IMR-90 (cell line): ENCODE results near the gene ZFR.

Source experiments
- MAFK ChIP-seq: IDR thresholded peaks from 2 replicates; pipeline ENCODE4 v1.6.1; 2012; ENCODE audit warnings: low read depth, low read length, improper control_type of control experiment
- MXI1 ChIP-seq: IDR thresholded peaks from 2 replicates; pipeline ENCODE4 v1.6.1; 2012; ENCODE audit warnings: low read depth, mild to moderate bottlenecking, low read length, moderate library complexity, borderline replicate concordance
- POLR2A ChIP-seq: IDR thresholded peaks from 2 replicates; pipeline ENCODE4 v1.6.1; 2012; ENCODE audit warnings: mild to moderate bottlenecking, low read depth, low read length
- RFX5 ChIP-seq: IDR thresholded peaks from 2 replicates; pipeline ENCODE4 v1.8.0; 2012; ENCODE audit warnings: low read depth, mild to moderate bottlenecking, low read length, moderate library complexity
- TF ChIP-seq, protein P1 (sequence below): conservative IDR thresholded peaks from 2 replicates; pipeline ENCODE4 v1.5.1; 2012; ENCODE audit warnings: mild to moderate bottlenecking, low read depth, low read length, improper control_type of control experiment

DNA sequence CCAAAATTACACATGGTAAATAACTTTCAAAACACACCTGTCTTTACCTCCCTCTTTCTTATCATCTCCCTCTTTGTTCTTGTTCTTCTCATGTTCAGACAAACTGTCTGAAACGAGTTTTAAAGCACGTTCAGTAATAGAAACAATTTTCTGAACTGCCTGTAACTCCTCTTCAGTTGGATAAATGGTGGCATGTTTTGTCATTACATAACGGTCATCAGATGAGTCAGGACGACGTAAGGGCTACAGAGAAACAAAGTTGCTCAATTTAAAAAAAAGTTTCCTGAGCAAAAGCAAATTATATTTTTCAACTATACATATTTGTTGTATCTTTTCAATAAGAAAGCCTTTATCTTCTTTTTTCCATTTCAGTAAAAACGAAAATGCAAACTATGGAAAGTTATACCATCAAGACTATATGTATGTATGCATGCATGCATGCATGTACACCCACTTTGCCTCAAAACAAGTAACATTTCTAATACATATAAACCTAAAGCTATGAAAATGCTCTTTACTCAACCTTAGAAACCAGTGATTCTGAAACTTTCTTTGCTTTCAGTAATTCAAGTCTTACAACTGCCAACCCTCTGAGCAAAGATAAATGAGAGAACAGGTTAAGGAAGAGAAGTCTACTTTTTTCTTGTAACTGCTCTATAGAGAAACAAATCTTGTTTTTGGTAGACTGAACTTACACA is 56.0 kb downstream of the ZFR start:
- TF ChIP-seq MAFK: no peak
- TF ChIP-seq, protein P1, sequence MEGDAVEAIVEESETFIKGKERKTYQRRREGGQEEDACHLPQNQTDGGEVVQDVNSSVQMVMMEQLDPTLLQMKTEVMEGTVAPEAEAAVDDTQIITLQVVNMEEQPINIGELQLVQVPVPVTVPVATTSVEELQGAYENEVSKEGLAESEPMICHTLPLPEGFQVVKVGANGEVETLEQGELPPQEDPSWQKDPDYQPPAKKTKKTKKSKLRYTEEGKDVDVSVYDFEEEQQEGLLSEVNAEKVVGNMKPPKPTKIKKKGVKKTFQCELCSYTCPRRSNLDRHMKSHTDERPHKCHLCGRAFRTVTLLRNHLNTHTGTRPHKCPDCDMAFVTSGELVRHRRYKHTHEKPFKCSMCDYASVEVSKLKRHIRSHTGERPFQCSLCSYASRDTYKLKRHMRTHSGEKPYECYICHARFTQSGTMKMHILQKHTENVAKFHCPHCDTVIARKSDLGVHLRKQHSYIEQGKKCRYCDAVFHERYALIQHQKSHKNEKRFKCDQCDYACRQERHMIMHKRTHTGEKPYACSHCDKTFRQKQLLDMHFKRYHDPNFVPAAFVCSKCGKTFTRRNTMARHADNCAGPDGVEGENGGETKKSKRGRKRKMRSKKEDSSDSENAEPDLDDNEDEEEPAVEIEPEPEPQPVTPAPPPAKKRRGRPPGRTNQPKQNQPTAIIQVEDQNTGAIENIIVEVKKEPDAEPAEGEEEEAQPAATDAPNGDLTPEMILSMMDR: no peak
- no peak for TF ChIP-seq POLR2A
- no peak for TF ChIP-seq MXI1
- peak; percentile 27; the same call in 1 of the 2 replicates for TF ChIP-seq RFX5
